NB4 (cell line): ENCODE measurements around the gene FAM200C.

ENCODE experiments used
- MYC ChIP-seq: IDR thresholded peaks from 2 replicates; pipeline ENCODE4 v1.6.1; 2011; ENCODE audit warnings: low read depth, low read length
- POLR2A ChIP-seq: IDR thresholded peaks from 2 replicates; pipeline ENCODE4 v1.6.1; 2011; ENCODE audit warnings: mild to moderate bottlenecking; ENCODE audit not compliant: insufficient read length; ENCODE audit errors: extremely low read depth
- TF ChIP-seq, protein P1 (sequence below): IDR thresholded peaks from one replicate; pipeline ENCODE4 v1.5.1; 2012; ENCODE audit warnings: low read depth, low read length
- TF ChIP-seq, protein P2 (sequence below): IDR thresholded peaks from 2 replicates; pipeline ENCODE4 v1.6.1; 2011; ENCODE audit warnings: low read depth, low read length

DNA sequence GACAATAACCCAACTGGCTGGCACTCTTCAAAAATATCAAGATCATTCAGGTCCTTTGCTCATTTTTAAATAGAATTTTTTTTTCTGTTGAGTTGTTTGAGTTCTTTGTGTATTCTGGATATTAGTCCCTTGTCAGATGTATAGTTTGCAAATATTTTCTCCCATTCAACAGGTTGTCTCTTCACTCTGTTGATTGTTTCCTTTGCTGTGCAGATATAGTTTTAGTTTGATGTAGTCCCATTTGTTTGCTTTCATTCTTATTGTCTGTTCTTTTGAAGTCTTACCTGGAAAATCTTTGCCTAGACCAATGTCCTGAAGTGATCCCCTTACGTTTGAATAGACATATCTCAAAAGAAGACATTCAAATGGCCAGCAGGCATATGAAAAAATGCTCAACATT is 44.6 kb upstream of the FAM200C start:
- TF ChIP-seq, protein P1, sequence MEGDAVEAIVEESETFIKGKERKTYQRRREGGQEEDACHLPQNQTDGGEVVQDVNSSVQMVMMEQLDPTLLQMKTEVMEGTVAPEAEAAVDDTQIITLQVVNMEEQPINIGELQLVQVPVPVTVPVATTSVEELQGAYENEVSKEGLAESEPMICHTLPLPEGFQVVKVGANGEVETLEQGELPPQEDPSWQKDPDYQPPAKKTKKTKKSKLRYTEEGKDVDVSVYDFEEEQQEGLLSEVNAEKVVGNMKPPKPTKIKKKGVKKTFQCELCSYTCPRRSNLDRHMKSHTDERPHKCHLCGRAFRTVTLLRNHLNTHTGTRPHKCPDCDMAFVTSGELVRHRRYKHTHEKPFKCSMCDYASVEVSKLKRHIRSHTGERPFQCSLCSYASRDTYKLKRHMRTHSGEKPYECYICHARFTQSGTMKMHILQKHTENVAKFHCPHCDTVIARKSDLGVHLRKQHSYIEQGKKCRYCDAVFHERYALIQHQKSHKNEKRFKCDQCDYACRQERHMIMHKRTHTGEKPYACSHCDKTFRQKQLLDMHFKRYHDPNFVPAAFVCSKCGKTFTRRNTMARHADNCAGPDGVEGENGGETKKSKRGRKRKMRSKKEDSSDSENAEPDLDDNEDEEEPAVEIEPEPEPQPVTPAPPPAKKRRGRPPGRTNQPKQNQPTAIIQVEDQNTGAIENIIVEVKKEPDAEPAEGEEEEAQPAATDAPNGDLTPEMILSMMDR = no peak
- TF ChIP-seq, protein P2, sequence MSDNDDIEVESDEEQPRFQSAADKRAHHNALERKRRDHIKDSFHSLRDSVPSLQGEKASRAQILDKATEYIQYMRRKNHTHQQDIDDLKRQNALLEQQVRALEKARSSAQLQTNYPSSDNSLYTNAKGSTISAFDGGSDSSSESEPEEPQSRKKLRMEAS = no peak
- no peak for TF ChIP-seq POLR2A
- TF ChIP-seq MYC = no peak
